ENCODE results near the gene BEND6. TPM values are rescaled to one million over a fixed set of nuclear protein-coding genes. Genes with fewer than 3 reads are reported as not detected.

Gene BEND6
- polyA plus RNA-seq, 1 donor (not counting 4 experiments of a cell fraction or from before 2014, with no cell fraction given): 1.0 TPM

DNA sequence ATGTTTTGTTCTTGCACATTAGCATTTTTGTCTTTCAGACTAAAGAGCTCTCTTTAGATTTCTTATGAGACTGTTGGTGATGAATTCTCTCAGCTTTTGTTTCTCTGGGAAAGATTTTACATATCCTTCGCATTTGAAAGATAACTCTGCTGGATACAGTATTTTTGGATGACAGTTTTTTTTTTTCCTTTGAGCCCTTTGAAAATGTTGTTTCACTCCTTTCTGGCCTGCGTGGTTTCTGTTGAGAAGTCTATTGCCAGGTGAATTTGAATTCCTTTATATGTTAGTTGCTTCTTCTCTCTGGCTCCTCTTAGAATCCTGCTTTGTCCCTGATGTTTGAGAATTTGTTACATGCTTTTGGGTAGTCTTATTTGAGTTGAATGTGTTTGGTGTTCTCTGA lies 69.4 kb downstream of the BEND6 start:
- Histone ChIP-seq H2AFZ (ENCODE audit: control insufficient read depth, low read length) (no peak overlapping the region), H3K4me1 (ENCODE audit: control insufficient read depth, extremely low read depth, insufficient read depth, low read length) (peaks cover 4% of the 10 kb centered on the region), H3K36me3 (ENCODE audit: control insufficient read depth in 2 of 2, extremely low read depth in 1 of 2, insufficient read depth in 2 of 2, low read length in 2 of 2) (no peaks in the 10 kb centered on the region), H3K4me2 (ENCODE audit: control insufficient read depth, extremely low read depth, insufficient read depth, low read depth, low read length) (no peak overlapping the region), H4K20me1 (ENCODE audit: control insufficient read depth, extremely low read depth, insufficient read depth, low read length) (no peaks in the 10 kb centered on the region), H3K27me3 (ENCODE audit: control insufficient read depth, extremely low read depth, insufficient read depth, low read length) (no peaks in the 10 kb centered on the region), H3K4me3 (ENCODE audit: control insufficient read depth in 2 of 3, extremely low read depth in 1 of 3, insufficient read depth in 2 of 3, low read depth in 1 of 3, low read length in 3 of 3) (no peak overlapping the region), H3K27ac (ENCODE audit: control insufficient read depth, insufficient read depth, low read length) (no peak overlapping the region), H3K9me3 (ENCODE audit: control insufficient read depth, low read depth, low read length) (peaks cover 2% of the 10 kb centered on the region), H3K9me1 (ENCODE audit: control insufficient read depth, extremely low read depth, insufficient read depth, low read length) (no peaks in the 10 kb centered on the region), H3K9ac (ENCODE audit: control insufficient read depth, extremely low read depth, insufficient read depth, low read length) (no peak overlapping the region), H3K79me2 (ENCODE audit: control insufficient read depth, insufficient read depth, low read length) (no peaks in the 10 kb centered on the region)
- FAIRE-seq (no peak), DNase-seq (ENCODE audit: low read depth, low spot score) (no peak)
- TF ChIP-seq EZH2 (IDR thresholded peaks at IDR 0.05; ENCODE audit: low read length) (no peak), CTCF (optimal IDR thresholded peaks at IDR 0.05 in 1 of 3, IDR thresholded peaks at IDR 0.05 in 1 of 3, conservative IDR thresholded peaks at IDR 0.05 in 1 of 3; ENCODE audit: extremely low read depth in 1 of 3, insufficient read depth in 2 of 3, low read length in 3 of 3) (no peak)
- dilution Hi-C loops (cut with MboI; ENCODE audit: extremely low pct_ligation_motif_present, low sequenced_read_pairs): no loop called here

GRCh38 chr6:57024775-57025174 lies 69.9 kb downstream of the BEND6 start:
- H3K4me3 ChIP-seq (ENCODE audit: control insufficient read depth in 2 of 3, extremely low read depth in 1 of 3, insufficient read depth in 2 of 3, low read depth in 1 of 3, low read length in 3 of 3): no peak overlapping the region
- H3K9ac ChIP-seq (ENCODE audit: control insufficient read depth, extremely low read depth, insufficient read depth, low read length): no peak overlapping the region
- peaks cover 6% of the 10 kb centered on the region for H3K4me1 ChIP-seq (ENCODE audit: control insufficient read depth, extremely low read depth, insufficient read depth, low read length)
- no peaks in the 10 kb centered on the region for H3K9me1 ChIP-seq (ENCODE audit: control insufficient read depth, extremely low read depth, insufficient read depth, low read length)
- H3K27ac ChIP-seq (ENCODE audit: control insufficient read depth, insufficient read depth, low read length): no peak overlapping the region
- FAIRE-seq (no peak), DNase-seq (ENCODE audit: low read depth, low spot score) (no peak)
- H3K9me3 ChIP-seq (ENCODE audit: control insufficient read depth, low read depth, low read length): peaks cover 2% of the 10 kb centered on the region
- no peak overlapping the region for H2AFZ ChIP-seq (ENCODE audit: control insufficient read depth, low read length)
- H3K27me3 ChIP-seq (ENCODE audit: control insufficient read depth, extremely low read depth, insufficient read depth, low read length): no peaks in the 10 kb centered on the region
- H3K79me2 ChIP-seq (ENCODE audit: control insufficient read depth, insufficient read depth, low read length): no peaks in the 10 kb centered on the region
- dilution Hi-C loops (cut with MboI; ENCODE audit: extremely low pct_ligation_motif_present, low sequenced_read_pairs): no loop called here
- no peaks in the 10 kb centered on the region for H4K20me1 ChIP-seq (ENCODE audit: control insufficient read depth, extremely low read depth, insufficient read depth, low read length)
- no peak overlapping the region for H3K4me2 ChIP-seq (ENCODE audit: control insufficient read depth, extremely low read depth, insufficient read depth, low read depth, low read length)
- TF ChIP-seq CTCF (optimal IDR thresholded peaks at IDR 0.05 in 1 of 3, IDR thresholded peaks at IDR 0.05 in 1 of 3, conservative IDR thresholded peaks at IDR 0.05 in 1 of 3; ENCODE audit: extremely low read depth in 1 of 3, insufficient read depth in 2 of 3, low read length in 3 of 3) (no peak), EZH2 (IDR thresholded peaks at IDR 0.05; ENCODE audit: low read length) (no peak)
- H3K36me3 ChIP-seq (ENCODE audit: control insufficient read depth in 2 of 2, extremely low read depth in 1 of 2, insufficient read depth in 2 of 2, low read length in 2 of 2): no peaks in the 10 kb centered on the region

Data from keratinocyte (primary cell).